SK-N-SH (cell line): ENCODE measurements around the gene CELF5.

Experiments
- GABPA ChIP-seq: IDR thresholded peaks from 2 replicates; pipeline ENCODE4 v1.4.0; 2012; ENCODE audit warnings: low read depth, mild to moderate bottlenecking
- TF ChIP-seq, protein P1 (sequence below): fragments of 200-600 bp; sonication (generic); IDR thresholded peaks from 2 replicates; pipeline ENCODE4 v1.6.1; 2017; ENCODE audit warnings: antibody characterized with exemption, mild to moderate bottlenecking, moderate library complexity

DNA sequence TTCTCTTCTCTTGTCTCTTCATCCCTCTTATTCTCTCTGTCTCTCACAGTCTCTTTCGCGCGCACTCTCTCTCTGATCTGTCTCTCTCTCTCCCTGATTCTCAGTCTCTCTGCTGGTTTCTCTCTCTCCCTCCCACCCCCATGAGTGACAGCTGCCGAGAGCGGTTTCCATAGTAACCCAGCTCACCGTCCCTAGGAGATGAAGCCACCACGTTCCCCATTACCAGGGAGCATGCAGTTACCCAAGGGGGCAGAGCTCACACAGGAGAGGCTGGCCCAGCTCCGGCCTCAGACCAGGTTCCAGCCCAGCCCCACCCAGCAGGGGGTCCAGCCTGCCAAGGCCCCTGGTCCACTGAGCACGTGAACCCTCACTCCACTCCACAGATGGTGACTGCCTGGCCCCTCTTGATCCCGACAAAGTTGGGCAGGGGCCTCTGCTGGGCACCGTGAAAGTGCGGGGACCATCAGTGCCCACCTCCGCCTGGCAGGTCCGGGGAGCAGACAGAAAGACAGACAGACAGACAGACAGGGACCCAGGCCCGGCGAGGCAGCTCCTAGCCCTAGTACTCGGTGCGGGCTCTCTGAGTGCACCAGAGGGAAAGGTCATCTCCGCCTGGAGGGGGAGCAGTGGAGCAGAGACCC lies 50.6 kb downstream of the CELF5 start:
- TF ChIP-seq GABPA: no peak
- TF ChIP-seq, protein P1, sequence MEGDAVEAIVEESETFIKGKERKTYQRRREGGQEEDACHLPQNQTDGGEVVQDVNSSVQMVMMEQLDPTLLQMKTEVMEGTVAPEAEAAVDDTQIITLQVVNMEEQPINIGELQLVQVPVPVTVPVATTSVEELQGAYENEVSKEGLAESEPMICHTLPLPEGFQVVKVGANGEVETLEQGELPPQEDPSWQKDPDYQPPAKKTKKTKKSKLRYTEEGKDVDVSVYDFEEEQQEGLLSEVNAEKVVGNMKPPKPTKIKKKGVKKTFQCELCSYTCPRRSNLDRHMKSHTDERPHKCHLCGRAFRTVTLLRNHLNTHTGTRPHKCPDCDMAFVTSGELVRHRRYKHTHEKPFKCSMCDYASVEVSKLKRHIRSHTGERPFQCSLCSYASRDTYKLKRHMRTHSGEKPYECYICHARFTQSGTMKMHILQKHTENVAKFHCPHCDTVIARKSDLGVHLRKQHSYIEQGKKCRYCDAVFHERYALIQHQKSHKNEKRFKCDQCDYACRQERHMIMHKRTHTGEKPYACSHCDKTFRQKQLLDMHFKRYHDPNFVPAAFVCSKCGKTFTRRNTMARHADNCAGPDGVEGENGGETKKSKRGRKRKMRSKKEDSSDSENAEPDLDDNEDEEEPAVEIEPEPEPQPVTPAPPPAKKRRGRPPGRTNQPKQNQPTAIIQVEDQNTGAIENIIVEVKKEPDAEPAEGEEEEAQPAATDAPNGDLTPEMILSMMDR: peak; percentile 64; the same call in 1 of the 2 replicates
